ENCODE results near the gene EPS8.

DNA sequence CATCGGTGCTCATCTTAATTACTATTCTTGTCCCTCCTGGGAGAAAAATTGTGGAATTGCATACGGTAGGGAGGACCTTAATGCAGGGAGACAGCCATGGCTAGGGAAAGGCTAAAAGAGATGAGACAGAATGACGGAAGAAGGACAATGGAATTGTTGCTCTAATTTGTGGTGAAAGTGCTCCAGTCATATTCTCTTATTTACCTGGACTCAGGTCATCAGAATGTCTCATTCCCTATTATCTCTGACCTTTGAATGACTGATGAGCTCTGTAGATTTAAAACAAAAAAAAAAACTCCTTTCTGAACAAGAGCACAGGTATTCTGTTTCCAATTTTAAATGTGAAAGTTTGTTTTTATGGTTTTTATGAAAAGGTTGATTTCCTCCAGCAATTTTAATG is 8.6 kb upstream of the EPS8 start:
- TF ChIP-seq, protein P1, sequence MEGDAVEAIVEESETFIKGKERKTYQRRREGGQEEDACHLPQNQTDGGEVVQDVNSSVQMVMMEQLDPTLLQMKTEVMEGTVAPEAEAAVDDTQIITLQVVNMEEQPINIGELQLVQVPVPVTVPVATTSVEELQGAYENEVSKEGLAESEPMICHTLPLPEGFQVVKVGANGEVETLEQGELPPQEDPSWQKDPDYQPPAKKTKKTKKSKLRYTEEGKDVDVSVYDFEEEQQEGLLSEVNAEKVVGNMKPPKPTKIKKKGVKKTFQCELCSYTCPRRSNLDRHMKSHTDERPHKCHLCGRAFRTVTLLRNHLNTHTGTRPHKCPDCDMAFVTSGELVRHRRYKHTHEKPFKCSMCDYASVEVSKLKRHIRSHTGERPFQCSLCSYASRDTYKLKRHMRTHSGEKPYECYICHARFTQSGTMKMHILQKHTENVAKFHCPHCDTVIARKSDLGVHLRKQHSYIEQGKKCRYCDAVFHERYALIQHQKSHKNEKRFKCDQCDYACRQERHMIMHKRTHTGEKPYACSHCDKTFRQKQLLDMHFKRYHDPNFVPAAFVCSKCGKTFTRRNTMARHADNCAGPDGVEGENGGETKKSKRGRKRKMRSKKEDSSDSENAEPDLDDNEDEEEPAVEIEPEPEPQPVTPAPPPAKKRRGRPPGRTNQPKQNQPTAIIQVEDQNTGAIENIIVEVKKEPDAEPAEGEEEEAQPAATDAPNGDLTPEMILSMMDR (conservative IDR thresholded peaks at IDR 0.05): no peak
- TF ChIP-seq ZFX (IDR thresholded peaks at IDR 0.05): no peak

Data from C4-2B (cell line).